HEK293 (cell line): Measurements from ENCODE around the gene KLHL29.
A peak's percentile ranks its signal among the peaks of the same experiment; 100 is the strongest.

Experiments
- CTCF ChIA-PET: fragments of 350-600 bp; formaldehyde crosslinking; extraction: SDS; loops from one replicate; lab custom pipeline; 2021; ENCODE audit warnings: antibody characterized with exemption; lab: Yijun Ruan, JAX
- POLR2A ChIA-PET: fragments of 300-600 bp; formaldehyde crosslinking; extraction: SDS; loops from one replicate; lab custom pipeline; 2020; ENCODE audit warnings: antibody characterized with exemption, inconsistent platforms; lab: Yijun Ruan, JAX
- H3K27ac ChIP-seq: fragments of 200-500 bp; sonication (Bioruptor generic); 2 replicates; pipeline ENCODE4 v1.5.1; 2014; ENCODE audit warnings: low read depth, low read length, control low read depth, inconsistent platforms; ENCODE audit errors: extremely low read depth
- H3K36me3 ChIP-seq, 2 experiments: fragments of 200-500 bp in 1 of 2; sonication (Bioruptor generic) in 1 of 2; 1 replicate in 1 of 2; 2 replicates in 1 of 2; pipeline ENCODE4 v1.5.1; 2014 to 2017; ENCODE audit warnings: inconsistent platforms in 2 of 2, low read length in 2 of 2; ENCODE audit not compliant: control insufficient read depth in 2 of 2, insufficient read depth in 1 of 2
- H3K4me1 ChIP-seq: fragments of 200-500 bp; sonication (Bioruptor generic); 2 replicates; pipeline ENCODE4 v1.5.1; 2014; ENCODE audit warnings: mild to moderate bottlenecking, low read length, inconsistent platforms; ENCODE audit not compliant: control insufficient read depth, insufficient read depth
- H3K4me3 ChIP-seq: 2 replicates; pipeline ENCODE4 v1.5.1; 2011; ENCODE audit warnings: low read depth, mild to moderate bottlenecking, control low read depth, low read length, moderate library complexity
- H3K9me3 ChIP-seq: fragments of 200-500 bp; sonication (Bioruptor generic); 2 replicates; pipeline ENCODE4 v1.5.1; 2014; ENCODE audit warnings: low read depth, low read length, inconsistent platforms; ENCODE audit not compliant: control insufficient read depth, insufficient read depth
- EGR2 ChIP-seq: fragments of 450-650 bp; formaldehyde crosslinking; IDR thresholded peaks from 2 replicates; pipeline ENCODE4 v1.5.1; 2016; ENCODE audit warnings: low read depth, missing biosample characterization, missing genetic modification characterization
- KLF8 ChIP-seq: fragments of 450-650 bp; formaldehyde crosslinking; IDR thresholded peaks from 2 replicates; pipeline ENCODE4 v1.5.1; 2016; ENCODE audit warnings: missing biosample characterization, missing genetic modification characterization
- PRDM2 ChIP-seq: fragments of 450-650 bp; formaldehyde crosslinking; IDR thresholded peaks from 2 replicates; pipeline ENCODE4 v1.5.1; 2016; ENCODE audit warnings: missing biosample characterization, missing genetic modification characterization, borderline replicate concordance
- ZBTB17 ChIP-seq: fragments of 450-650 bp; formaldehyde crosslinking; IDR thresholded peaks from 2 replicates; pipeline ENCODE4 v1.5.1; 2016; ENCODE audit warnings: missing biosample characterization, missing genetic modification characterization
- ZBTB49 ChIP-seq: fragments of 450-650 bp; formaldehyde crosslinking; IDR thresholded peaks from 2 replicates; pipeline ENCODE4 v1.5.1; 2016; ENCODE audit warnings: missing biosample characterization, missing genetic modification characterization, low read depth
- ZNF10 ChIP-seq: fragments of 450-650 bp; formaldehyde crosslinking; IDR thresholded peaks from 2 replicates; pipeline ENCODE4 v1.5.1; 2017; ENCODE audit warnings: missing biosample characterization, missing genetic modification characterization
- ZNF138 ChIP-seq: fragments of 450-650 bp; formaldehyde crosslinking; IDR thresholded peaks from 2 replicates; pipeline ENCODE4 v1.5.1; 2016; ENCODE audit warnings: missing biosample characterization, missing genetic modification characterization, borderline replicate concordance
- ZNF354C ChIP-seq: fragments of 450-650 bp; formaldehyde crosslinking; IDR thresholded peaks from 2 replicates; pipeline ENCODE4 v1.5.1; 2016; ENCODE audit warnings: missing biosample characterization, missing genetic modification characterization, low read depth, borderline replicate concordance
- ZNF473 ChIP-seq: fragments of 450-650 bp; formaldehyde crosslinking; IDR thresholded peaks from 2 replicates; pipeline ENCODE4 v1.5.1; 2017; ENCODE audit warnings: missing biosample characterization, missing genetic modification characterization
- ZNF76 ChIP-seq: fragments of 450-650 bp; formaldehyde crosslinking; IDR thresholded peaks from 2 replicates; pipeline ENCODE4; 2016; ENCODE audit warnings: low read depth, missing biosample characterization, missing genetic modification characterization, borderline replicate concordance
- ZNF843 ChIP-seq: fragments of 450-650 bp; formaldehyde crosslinking; IDR thresholded peaks from 2 replicates; pipeline ENCODE4 v1.5.1; 2016; ENCODE audit warnings: missing biosample characterization, missing genetic modification characterization

KLHL29 gene

GRCh38 chr2:23373666-23374065 is 11.3 kb upstream of the KLHL29 start:
- Histone ChIP-seq H3K27ac (no peak overlapping the region), H3K36me3 (no peaks in the 10 kb centered on the region), H3K4me1 (no peaks in the 10 kb centered on the region), H3K9me3 (no peaks in the 10 kb centered on the region), H3K4me3 (no peak overlapping the region)
- TF ChIP-seq PRDM2 (tag by site-specific recombination), result no peak
- TF ChIP-seq EGR2 (tag by site-specific recombination), result no peak
- no peak for TF ChIP-seq ZNF354C
- no peak for TF ChIP-seq ZNF10 (tag by site-specific recombination)
- POLR2A ChIA-PET, result no interaction called here
- CTCF ChIA-PET, result interaction anchor here (0.6 to 1.2 kb wide), 2 partner anchors 15 to 18 kb away, joined by 3 to 4 read pairs; no protein-coding TSS in a partner anchor

- TF ChIP-seq ZNF138 (tag by site-specific recombination), result no peak
- TF ChIP-seq ZBTB17 (tag by site-specific recombination), result peak; percentile 68
- TF ChIP-seq ZNF76 (tag by site-specific recombination), result peak; percentile 76; the same call in 1 of the 2 replicates
- ChIA-PET CTCF (interaction anchor here (2.9 kb wide), 1 partner anchor 24 kb away, joined by 10 read pairs; no protein-coding TSS in a partner anchor), POLR2A (interaction anchor here (1.0 to 2.2 kb wide), 2 partner anchors 9 to 12 kb away, joined by 3 to 7 read pairs; partner anchors contain the start of gene KLHL29)
- Histone ChIP-seq H3K4me1 (0 out of 2 replicates have a peak, but pooled peaks cover 4% of the 10 kb centered on the region), H3K27ac (no peak overlapping the region), H3K9me3 (no peaks in the 10 kb centered on the region), H3K4me3 (no peak overlapping the region), H3K36me3 (no peaks in the 10 kb centered on the region)
These were observed 9.5 kb upstream of the KLHL29 start for GRCh38 chr2:23375448-23375847.

- Histone ChIP-seq H3K36me3 (no peaks in the 10 kb centered on the region), H3K9me3 (no peaks in the 10 kb centered on the region), H3K27ac (no peak overlapping the region), H3K4me1 (0 out of 2 replicates have a peak, but pooled peaks cover 6% of the 10 kb centered on the region), H3K4me3 (no peak overlapping the region)
- ChIA-PET POLR2A (interaction anchor here (1.0 to 2.2 kb wide), 2 partner anchors 8 to 11 kb away, joined by 3 to 7 read pairs; partner anchors contain the start of gene KLHL29), CTCF (interaction anchor here (0.7 to 2.9 kb wide), 3 partner anchors 24 to 1255 kb away, joined by 3 to 10 read pairs (median 5); no protein-coding TSS in a partner anchor)
- TF ChIP-seq ZNF843 (tag by site-specific recombination), result no peak
- no peak for TF ChIP-seq KLF8
- no peak for TF ChIP-seq ZNF473 (tag by site-specific recombination)
- no peak for TF ChIP-seq ZBTB49 (tag by site-specific recombination)
These were observed 8.9 kb upstream of the KLHL29 start for GRCh38 chr2:23376075-23376474.
